ENCODE results near the gene TIAM2. TPM values are rescaled to one million over a fixed set of nuclear protein-coding genes. Genes with fewer than 3 reads are reported as not detected.

Gene TIAM2
- total RNA-seq, 1 donor from 2014 or later, result 2.4 TPM

GRCh38 chr6:155248008-155249001, 253.2 kb downstream of the TIAM2 start:
- no peak for FAIRE-seq

GRCh38 chr6:155250701-155251381, 255.7 kb downstream of the TIAM2 start:
- no peak for TF ChIP-seq CTCF (IDR thresholded peaks at IDR 0.05; ENCODE audit: insufficient read depth, low read length, severe bottlenecking)
- H3K36me3 ChIP-seq (ENCODE audit: control insufficient read depth, insufficient read depth, low read length), result peaks cover 3% of the 10 kb centered on the region
- DNase-seq (ENCODE audit: low read depth), result no peak
- FAIRE-seq, result no peak
- H3K4me3 ChIP-seq (ENCODE audit: low read depth, low read length), result no peak overlapping the region
- no peaks in the 10 kb centered on the region for H3K27me3 ChIP-seq (ENCODE audit: control insufficient read depth, insufficient read depth, low read length)

More at GRCh38 chr6:155248008-155249001, 253.2 kb downstream of the TIAM2 start:
- Histone ChIP-seq H3K36me3 (ENCODE audit: control insufficient read depth, insufficient read depth, low read length) (no peaks in the 10 kb centered on the region), H3K4me3 (ENCODE audit: low read depth, low read length) (peak overlapping the region; percentile 36), H3K27me3 (ENCODE audit: control insufficient read depth, insufficient read depth, low read length) (no peaks in the 10 kb centered on the region)
- DNase-seq (ENCODE audit: low read depth), result peak; percentile 75
- peak; percentile 70 for TF ChIP-seq CTCF (IDR thresholded peaks at IDR 0.05; ENCODE audit: insufficient read depth, low read length, severe bottlenecking)

- TF ChIP-seq CTCF (IDR thresholded peaks at IDR 0.05; ENCODE audit: insufficient read depth, low read length, severe bottlenecking), result no peak
- FAIRE-seq (no peak), DNase-seq (ENCODE audit: low read depth) (no peak)
- H3K36me3 ChIP-seq (ENCODE audit: control insufficient read depth, insufficient read depth, low read length), result peaks cover 8% of the 10 kb centered on the region
- no peak overlapping the region for H3K4me3 ChIP-seq (ENCODE audit: low read depth, low read length)
- H3K27me3 ChIP-seq (ENCODE audit: control insufficient read depth, insufficient read depth, low read length), result no peaks in the 10 kb centered on the region
These were observed 257.5 kb downstream of the TIAM2 start for GRCh38 chr6:155252581-155252980.

- no peak for DNase-seq (ENCODE audit: low read depth)
- FAIRE-seq, result no peak
- TF ChIP-seq CTCF (IDR thresholded peaks at IDR 0.05; ENCODE audit: insufficient read depth, low read length, severe bottlenecking), result no peak
- H3K27me3 ChIP-seq (ENCODE audit: control insufficient read depth, insufficient read depth, low read length), result no peaks in the 10 kb centered on the region
- no peak overlapping the region for H3K4me3 ChIP-seq (ENCODE audit: low read depth, low read length)
- peaks cover 9% of the 10 kb centered on the region for H3K36me3 ChIP-seq (ENCODE audit: control insufficient read depth, insufficient read depth, low read length)
These were observed 258.2 kb downstream of the TIAM2 start for GRCh38 chr6:155253337-155253736.

- FAIRE-seq (no peak), DNase-seq (ENCODE audit: low read depth) (no peak)
- Histone ChIP-seq H3K36me3 (ENCODE audit: control insufficient read depth, insufficient read depth, low read length) (peaks cover 9% of the 10 kb centered on the region), H3K27me3 (ENCODE audit: control insufficient read depth, insufficient read depth, low read length) (no peaks in the 10 kb centered on the region), H3K4me3 (ENCODE audit: low read depth, low read length) (no peak overlapping the region)
- TF ChIP-seq CTCF (IDR thresholded peaks at IDR 0.05; ENCODE audit: insufficient read depth, low read length, severe bottlenecking), result no peak
These were observed 259.0 kb downstream of the TIAM2 start for GRCh38 chr6:155254139-155254538.
